Measurements from ENCODE around the gene DAB1.

DAB1 gene

GRCh38 chr1:57007948-57008347 is 415.9 kb downstream of the DAB1 start:
- no peak for DNase-seq (ENCODE audit: low read depth in 1 of 2, low spot score in 1 of 2)
- Histone ChIP-seq H3K4me3 (replicated peaks; ENCODE audit: insufficient read depth, low read length) (no peak overlapping the region), H3K27ac (replicated peaks) (no peak overlapping the region), H3K27me3 (ENCODE audit: insufficient read depth, poor library complexity, severe bottlenecking) (peaks cover 11% of the 10 kb centered on the region)
- no peak for TF ChIP-seq POLR2AphosphoS5 (IDR thresholded peaks at IDR 0.05; ENCODE audit: low read depth)

DNA sequence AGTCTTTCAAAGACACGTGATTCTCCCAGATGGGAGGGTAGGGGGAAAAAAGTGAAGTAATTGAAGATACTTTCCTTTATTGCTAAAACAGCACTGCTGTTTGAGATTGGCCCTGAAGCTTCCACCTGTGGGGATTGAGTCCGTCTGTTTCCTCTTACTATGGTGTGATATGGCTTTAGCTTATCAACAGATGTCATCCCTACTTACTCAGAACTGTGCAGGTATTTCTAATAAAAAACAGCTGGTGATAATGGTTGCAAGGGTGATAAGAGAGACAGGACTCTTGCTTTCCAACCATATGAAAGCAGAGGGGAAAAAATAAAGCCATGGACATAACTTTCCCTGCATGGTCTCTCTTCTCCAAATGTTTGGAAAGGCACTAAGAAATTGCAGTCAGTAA is 416.4 kb downstream of the DAB1 start:
- H3K4me3 ChIP-seq (replicated peaks; ENCODE audit: insufficient read depth, low read length), result no peak overlapping the region
- H3K27me3 ChIP-seq (ENCODE audit: insufficient read depth, poor library complexity, severe bottlenecking), result peaks cover 11% of the 10 kb centered on the region
- TF ChIP-seq GABPA (IDR thresholded peaks at IDR 0.05; ENCODE audit: low read depth) (no peak), SPI1 (IDR thresholded peaks at IDR 0.05; ENCODE audit: borderline replicate concordance, low read depth) (no peak), POLR2AphosphoS5 (IDR thresholded peaks at IDR 0.05; ENCODE audit: low read depth) (no peak), REST (IDR thresholded peaks at IDR 0.05; ENCODE audit: insufficient replicate concordance, low read depth) (no peak), CTCF (IDR thresholded peaks at IDR 0.05; ENCODE audit: insufficient read depth, low read length) (no peak)
- no peak overlapping the region for H3K27ac ChIP-seq (replicated peaks)
- DNase-seq (ENCODE audit: low read depth in 1 of 2, low spot score in 1 of 2), result no peak

DNA sequence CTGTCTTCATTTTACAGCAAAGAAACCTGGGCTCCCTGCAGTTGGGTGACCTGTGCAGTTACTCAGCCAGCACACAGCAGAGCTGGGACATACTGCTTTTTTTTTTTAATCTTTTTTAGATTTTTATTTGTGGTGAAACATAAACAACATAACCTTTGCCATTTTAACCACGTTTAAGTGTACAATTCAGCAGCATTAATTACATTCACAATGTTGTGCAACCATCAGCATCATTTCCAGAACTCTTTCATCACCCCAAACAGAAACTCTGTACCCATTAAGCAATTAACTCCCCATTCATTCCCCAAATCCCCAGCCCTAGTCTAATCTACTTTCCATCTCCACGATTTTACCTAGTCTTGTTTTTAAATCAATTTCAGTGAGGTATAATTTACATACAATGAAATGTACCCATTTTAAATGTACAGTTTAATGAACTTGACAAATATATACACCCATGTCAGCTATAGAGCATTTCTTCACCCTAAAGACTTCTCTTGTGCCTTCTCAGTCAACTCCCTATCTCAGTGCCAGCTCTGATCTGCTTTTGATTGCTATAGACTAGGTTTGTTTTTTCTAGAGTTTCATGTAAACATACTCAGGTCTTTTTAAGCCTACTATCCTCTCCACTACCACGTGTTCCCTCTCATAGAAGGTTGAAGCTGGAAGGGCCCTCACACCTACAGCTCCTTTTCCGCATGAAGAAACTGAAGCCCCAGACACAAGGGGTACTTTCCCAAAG is 420.3 kb downstream of the DAB1 start:
- Histone ChIP-seq H3K27ac (replicated peaks) (no peak overlapping the region), H3K27me3 (ENCODE audit: insufficient read depth, poor library complexity, severe bottlenecking) (peaks cover 3% of the 10 kb centered on the region), H3K4me3 (replicated peaks; ENCODE audit: insufficient read depth, low read length) (no peak overlapping the region)
- no peak for TF ChIP-seq SPI1 (IDR thresholded peaks at IDR 0.05; ENCODE audit: borderline replicate concordance, low read depth)
- TF ChIP-seq GABPA (IDR thresholded peaks at IDR 0.05; ENCODE audit: low read depth), result no peak
- TF ChIP-seq REST (IDR thresholded peaks at IDR 0.05; ENCODE audit: insufficient replicate concordance, low read depth), result no peak
- no peak for TF ChIP-seq CTCF (IDR thresholded peaks at IDR 0.05; ENCODE audit: insufficient read depth, low read length)
- no peak for TF ChIP-seq POLR2AphosphoS5 (IDR thresholded peaks at IDR 0.05; ENCODE audit: low read depth)
- no peak for DNase-seq (ENCODE audit: low read depth in 1 of 2, low spot score in 1 of 2)

- no peak for TF ChIP-seq GABPA (IDR thresholded peaks at IDR 0.05; ENCODE audit: low read depth)
- no peak for TF ChIP-seq SPI1 (IDR thresholded peaks at IDR 0.05; ENCODE audit: borderline replicate concordance, low read depth)
- no peak for TF ChIP-seq CTCF (IDR thresholded peaks at IDR 0.05; ENCODE audit: insufficient read depth, low read length)
- TF ChIP-seq POLR2AphosphoS5 (IDR thresholded peaks at IDR 0.05; ENCODE audit: low read depth), result no peak
- TF ChIP-seq REST (IDR thresholded peaks at IDR 0.05; ENCODE audit: insufficient replicate concordance, low read depth), result no peak
- Histone ChIP-seq H3K4me3 (replicated peaks; ENCODE audit: insufficient read depth, low read length) (no peak overlapping the region), H3K27ac (replicated peaks) (no peak overlapping the region), H3K27me3 (ENCODE audit: insufficient read depth, poor library complexity, severe bottlenecking) (no peaks in the 10 kb centered on the region)
- no peak for DNase-seq (ENCODE audit: low read depth in 1 of 2, low spot score in 1 of 2)
These were observed 428.3 kb downstream of the DAB1 start for GRCh38 chr1:56995414-56996100.

All from HL-60 (cell line).